T-helper 17 cell (primary cell): Measurements from ENCODE around the gene CFAP157. TPM values are rescaled to one million over a fixed set of nuclear protein-coding genes. Genes with fewer than 3 reads are reported as not detected.

Experiments used
- ATAC-seq: fragments of 150-1000 bp; cut with Tn5 transposase; 2 replicates; pipeline ENCODE4 v1.10.0; 2021; ENCODE audit warnings: mild to moderate bottlenecking, moderate library complexity
- DNase-seq, 3 donors: peaks; one replicate each; pipeline versions ENCODE4 v3.0.0 to v3.0.0-alpha.2; 2020 to 2021
- H3K9me3 ChIP-seq: one replicate; pipeline ENCODE4 v1.7.0; 2013; ENCODE audit warnings: low read length, mild to moderate bottlenecking; ENCODE audit not compliant: control insufficient read depth, poor library complexity, severe bottlenecking
- H3K27ac Mint-ChIP-seq: one replicate; pipeline ENCODE4 v1.8.0; 2022; ENCODE audit warnings: mild to moderate bottlenecking, moderate library complexity, mixed read lengths
- H3K27me3 Mint-ChIP-seq: one replicate; pipeline ENCODE4 v1.8.0; 2022; ENCODE audit warnings: mixed read lengths
- H3K36me3 Mint-ChIP-seq: one replicate; pipeline ENCODE4 v1.8.0; 2022; ENCODE audit warnings: low read depth, mixed read lengths
- H3K4me1 Mint-ChIP-seq: one replicate; pipeline ENCODE4 v1.8.0; 2022; ENCODE audit warnings: mild to moderate bottlenecking, mixed read lengths
- H3K4me3 Mint-ChIP-seq: one replicate; pipeline ENCODE4 v1.8.0; 2022; ENCODE audit warnings: mild to moderate bottlenecking, moderate library complexity, mixed read lengths
- total RNA-seq, 4 donors: library from RNA in 2 of 4; stranded (reverse) in 2 of 4; gene quantifications; one replicate each; pipeline ENCODE4 v1.2.3 and lab custom pipeline; 2022 to 2026

CFAP157 gene
- total RNA-seq, 2 donors from 2014 or later, result 0.27 TPM; not detected in 1

- DNase-seq (peak; percentile 65 to 71 (median 70)), ATAC-seq (peak; percentile 98)
- Mint-ChIP-seq H3K36me3 (peaks cover 3% of the 10 kb centered on the region), H3K27ac (peak overlapping the region; percentile 89), H3K4me3 (peak overlapping the region; percentile 80), H3K4me1 (peaks cover 11% of the 10 kb centered on the region), H3K27me3 (no peaks in the 10 kb centered on the region)
- no peaks in the 10 kb centered on the region for H3K9me3 ChIP-seq
These were observed 7.7 kb upstream of the CFAP157 start for GRCh38 chr9:127698985-127699670.

- Mint-ChIP-seq H3K4me3 (no peak overlapping the region), H3K4me1 (peaks cover 9% of the 10 kb centered on the region), H3K36me3 (no peaks in the 10 kb centered on the region), H3K27me3 (no peaks in the 10 kb centered on the region), H3K27ac (peak overlapping the region; percentile 89)
- H3K9me3 ChIP-seq, result no peaks in the 10 kb centered on the region
- ATAC-seq (no peak), DNase-seq (no peak)
These were observed 6.6 kb upstream of the CFAP157 start for GRCh38 chr9:127700140-127700539.

GRCh38 chr9:127700594-127701255, 6.1 kb upstream of the CFAP157 start:
- H3K27me3 Mint-ChIP-seq, result no peaks in the 10 kb centered on the region
- peak overlapping the region; percentile 55 for H3K4me3 Mint-ChIP-seq
- no peaks in the 10 kb centered on the region for H3K9me3 ChIP-seq
- ATAC-seq, result no peak
- H3K27ac Mint-ChIP-seq, result peak overlapping the region; percentile 89
- DNase-seq, result no peak
- H3K4me1 Mint-ChIP-seq, result peaks cover 9% of the 10 kb centered on the region
- no peaks in the 10 kb centered on the region for H3K36me3 Mint-ChIP-seq

- Mint-ChIP-seq H3K4me1 (peaks cover 17% of the 10 kb centered on the region), H3K27me3 (no peaks in the 10 kb centered on the region), H3K27ac (no peak overlapping the region), H3K4me3 (no peak overlapping the region), H3K36me3 (no peaks in the 10 kb centered on the region)
- H3K9me3 ChIP-seq, result no peaks in the 10 kb centered on the region
- DNase-seq (no peak), ATAC-seq (no peak)
These were observed 3.4 kb upstream of the CFAP157 start for GRCh38 chr9:127703289-127703946.

GRCh38 chr9:127705577-127706379, 1.0 kb upstream of the CFAP157 start:
- no peaks in the 10 kb centered on the region for H3K9me3 ChIP-seq
- Mint-ChIP-seq H3K4me1 (peaks cover 8% of the 10 kb centered on the region), H3K27ac (no peak overlapping the region), H3K36me3 (no peaks in the 10 kb centered on the region), H3K4me3 (no peak overlapping the region), H3K27me3 (no peaks in the 10 kb centered on the region)
- ATAC-seq, result no peak
- DNase-seq, result no peak

- H3K4me3 Mint-ChIP-seq, result peak overlapping the region; percentile 5
These were observed 978 bp downstream of the CFAP157 start for GRCh38 chr9:127707766-127708165.

GRCh38 chr9:127708952-127709587, 2.3 kb downstream of the CFAP157 start:
- Mint-ChIP-seq H3K36me3 (no peaks in the 10 kb centered on the region), H3K4me3 (no peak overlapping the region), H3K27ac (no peak overlapping the region), H3K27me3 (no peaks in the 10 kb centered on the region), H3K4me1 (peaks cover 16% of the 10 kb centered on the region)
- ATAC-seq (no peak), DNase-seq (no peak)
- no peaks in the 10 kb centered on the region for H3K9me3 ChIP-seq

More at GRCh38 chr9:127707766-127708165, 978 bp downstream of the CFAP157 start:
- Mint-ChIP-seq H3K36me3 (no peaks in the 10 kb centered on the region), H3K4me1 (peaks cover 16% of the 10 kb centered on the region), H3K27ac (no peak overlapping the region), H3K27me3 (no peaks in the 10 kb centered on the region)
- no peaks in the 10 kb centered on the region for H3K9me3 ChIP-seq
- peak; percentile 93 for ATAC-seq
- peak in 2 of 3 donors; percentile 24 to 33 for DNase-seq

GRCh38 chr9:127710204-127710783, 3.5 kb downstream of the CFAP157 start:
- Mint-ChIP-seq H3K4me1 (peaks cover 18% of the 10 kb centered on the region), H3K27me3 (no peaks in the 10 kb centered on the region), H3K4me3 (no peak overlapping the region), H3K36me3 (no peaks in the 10 kb centered on the region), H3K27ac (peak overlapping the region; percentile 32)
- H3K9me3 ChIP-seq, result no peaks in the 10 kb centered on the region
- ATAC-seq (no peak), DNase-seq (no peak)

- DNase-seq (no peak), ATAC-seq (no peak)
- Mint-ChIP-seq H3K4me3 (no peak overlapping the region), H3K36me3 (peaks cover 3% of the 10 kb centered on the region), H3K27me3 (no peaks in the 10 kb centered on the region), H3K4me1 (peaks cover 25% of the 10 kb centered on the region), H3K27ac (peak overlapping the region; percentile 32)
- no peaks in the 10 kb centered on the region for H3K9me3 ChIP-seq
These were observed 4.5 kb downstream of the CFAP157 start for GRCh38 chr9:127711226-127711701.

- H3K27ac Mint-ChIP-seq, result no peak overlapping the region
- H3K27me3 Mint-ChIP-seq, result no peaks in the 10 kb centered on the region
- peaks cover 24% of the 10 kb centered on the region for H3K4me1 Mint-ChIP-seq
- H3K36me3 Mint-ChIP-seq, result peaks cover 3% of the 10 kb centered on the region
- no peaks in the 10 kb centered on the region for H3K9me3 ChIP-seq
- DNase-seq, result no peak
- ATAC-seq, result no peak
- H3K4me3 Mint-ChIP-seq, result no peak overlapping the region
These were observed 5.1 kb downstream of the CFAP157 start for GRCh38 chr9:127711831-127712274.

- no peak for ATAC-seq
- H3K4me3 Mint-ChIP-seq, result peak overlapping the region; percentile 25
- no peak overlapping the region for H3K27ac Mint-ChIP-seq
- H3K9me3 ChIP-seq, result no peaks in the 10 kb centered on the region
- H3K27me3 Mint-ChIP-seq, result no peaks in the 10 kb centered on the region
- DNase-seq, result no peak
- H3K36me3 Mint-ChIP-seq, result peaks cover 3% of the 10 kb centered on the region
- H3K4me1 Mint-ChIP-seq, result peaks cover 22% of the 10 kb centered on the region
These were observed 5.6 kb downstream of the CFAP157 start for GRCh38 chr9:127712371-127712770.

- peak overlapping the region; percentile 25 for H3K4me3 Mint-ChIP-seq
- H3K27ac Mint-ChIP-seq, result no peak overlapping the region
- peaks cover 17% of the 10 kb centered on the region for H3K4me1 Mint-ChIP-seq
- H3K27me3 Mint-ChIP-seq, result no peaks in the 10 kb centered on the region
- H3K9me3 ChIP-seq, result no peaks in the 10 kb centered on the region
- peaks cover 3% of the 10 kb centered on the region for H3K36me3 Mint-ChIP-seq
- DNase-seq (no peak), ATAC-seq (no peak)
These were observed 6.1 kb downstream of the CFAP157 start for GRCh38 chr9:127712867-127713266.
